Ishikawa (cell line): ENCODE results near the gene SBF2.
A peak's percentile ranks its signal among the peaks of the same experiment; 100 is the strongest.

Source experiments
- CEBPB ChIP-seq: IDR thresholded peaks from 2 replicates; pipeline ENCODE4 v1.6.1; 2012
- CREB1 ChIP-seq: IDR thresholded peaks from 2 replicates; pipeline ENCODE4 v1.6.1; 2012; ENCODE audit warnings: low read depth
- EP300 ChIP-seq: IDR thresholded peaks from 2 replicates; pipeline ENCODE4 v1.6.1; 2012; ENCODE audit warnings: borderline replicate concordance
- FOXM1 ChIP-seq: IDR thresholded peaks from 2 replicates; pipeline ENCODE4 v1.6.1; 2012; ENCODE audit warnings: low read depth, borderline replicate concordance
- TAF1 ChIP-seq: IDR thresholded peaks from 2 replicates; pipeline ENCODE4 v1.6.1; 2012; ENCODE audit warnings: low read depth, mild to moderate bottlenecking
- TEAD4 ChIP-seq: IDR thresholded peaks from 2 replicates; pipeline ENCODE4 v1.6.1; 2012
- YY1 ChIP-seq: IDR thresholded peaks from 2 replicates; pipeline ENCODE4 v1.6.1; 2012; ENCODE audit warnings: low read depth
- ZBTB7A ChIP-seq: IDR thresholded peaks from 2 replicates; pipeline ENCODE4 v1.6.1; 2012; ENCODE audit warnings: low read depth
- TF ChIP-seq, protein P1 (sequence below): IDR thresholded peaks from 2 replicates; pipeline ENCODE4 v1.6.1; 2012; ENCODE audit warnings: low read depth, mild to moderate bottlenecking
- TF ChIP-seq, protein P2 (sequence below): IDR thresholded peaks from 2 replicates; pipeline ENCODE4 v1.6.1; 2012
- TF ChIP-seq, protein P3 (sequence below): IDR thresholded peaks from 2 replicates; pipeline ENCODE4 v1.6.1; 2012

DNA sequence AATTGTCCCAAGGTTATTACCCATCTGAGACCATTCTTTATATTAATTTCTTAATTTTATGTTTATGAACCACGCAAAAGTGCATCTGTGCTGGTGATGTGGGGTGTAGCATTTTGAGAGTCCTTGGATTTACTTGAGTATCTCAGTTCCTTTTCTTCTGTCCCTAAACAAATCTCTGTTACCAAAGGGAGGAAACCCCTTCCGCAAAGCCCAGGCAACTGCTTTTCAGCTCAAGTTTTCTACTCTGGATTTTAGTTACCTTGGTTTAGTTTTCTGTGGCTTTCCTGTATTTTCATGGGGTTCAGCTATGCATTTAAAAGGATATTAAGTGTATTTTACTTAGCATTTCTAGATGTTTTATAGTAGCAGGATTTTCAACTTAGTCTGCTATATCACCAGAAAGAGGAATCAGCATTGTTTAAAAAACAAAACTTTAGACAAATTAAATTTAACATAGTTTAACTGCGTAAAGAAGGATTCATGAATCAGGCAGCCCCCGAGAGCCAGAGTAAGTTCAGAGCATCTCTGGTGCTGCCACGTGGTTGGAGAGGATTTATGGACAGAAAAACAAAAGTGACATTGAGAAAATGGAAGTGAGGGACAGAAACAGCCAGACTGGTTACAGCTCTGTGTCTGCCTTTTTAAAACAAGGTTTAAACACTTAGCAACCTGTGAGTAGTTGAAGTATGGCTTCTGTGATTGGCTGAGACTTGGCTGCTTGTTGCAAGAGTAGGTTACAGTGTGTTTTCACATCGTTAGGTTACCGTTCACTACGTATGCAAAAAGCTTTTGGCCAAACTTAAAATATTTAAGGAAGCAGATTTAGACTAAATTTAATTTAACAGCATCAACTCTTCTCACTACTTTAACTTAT is 20.4 kb upstream of the SBF2 start:
- TF ChIP-seq FOXM1 (no peak), TAF1 (no peak), EP300 (no peak), TEAD4 (no peak), CREB1 (peak; percentile 75), CEBPB (no peak), YY1 (no peak), ZBTB7A (no peak)
- TF ChIP-seq, protein P1, sequence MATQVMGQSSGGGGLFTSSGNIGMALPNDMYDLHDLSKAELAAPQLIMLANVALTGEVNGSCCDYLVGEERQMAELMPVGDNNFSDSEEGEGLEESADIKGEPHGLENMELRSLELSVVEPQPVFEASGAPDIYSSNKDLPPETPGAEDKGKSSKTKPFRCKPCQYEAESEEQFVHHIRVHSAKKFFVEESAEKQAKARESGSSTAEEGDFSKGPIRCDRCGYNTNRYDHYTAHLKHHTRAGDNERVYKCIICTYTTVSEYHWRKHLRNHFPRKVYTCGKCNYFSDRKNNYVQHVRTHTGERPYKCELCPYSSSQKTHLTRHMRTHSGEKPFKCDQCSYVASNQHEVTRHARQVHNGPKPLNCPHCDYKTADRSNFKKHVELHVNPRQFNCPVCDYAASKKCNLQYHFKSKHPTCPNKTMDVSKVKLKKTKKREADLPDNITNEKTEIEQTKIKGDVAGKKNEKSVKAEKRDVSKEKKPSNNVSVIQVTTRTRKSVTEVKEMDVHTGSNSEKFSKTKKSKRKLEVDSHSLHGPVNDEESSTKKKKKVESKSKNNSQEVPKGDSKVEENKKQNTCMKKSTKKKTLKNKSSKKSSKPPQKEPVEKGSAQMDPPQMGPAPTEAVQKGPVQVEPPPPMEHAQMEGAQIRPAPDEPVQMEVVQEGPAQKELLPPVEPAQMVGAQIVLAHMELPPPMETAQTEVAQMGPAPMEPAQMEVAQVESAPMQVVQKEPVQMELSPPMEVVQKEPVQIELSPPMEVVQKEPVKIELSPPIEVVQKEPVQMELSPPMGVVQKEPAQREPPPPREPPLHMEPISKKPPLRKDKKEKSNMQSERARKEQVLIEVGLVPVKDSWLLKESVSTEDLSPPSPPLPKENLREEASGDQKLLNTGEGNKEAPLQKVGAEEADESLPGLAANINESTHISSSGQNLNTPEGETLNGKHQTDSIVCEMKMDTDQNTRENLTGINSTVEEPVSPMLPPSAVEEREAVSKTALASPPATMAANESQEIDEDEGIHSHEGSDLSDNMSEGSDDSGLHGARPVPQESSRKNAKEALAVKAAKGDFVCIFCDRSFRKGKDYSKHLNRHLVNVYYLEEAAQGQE, result no peak
- TF ChIP-seq, protein P2, sequence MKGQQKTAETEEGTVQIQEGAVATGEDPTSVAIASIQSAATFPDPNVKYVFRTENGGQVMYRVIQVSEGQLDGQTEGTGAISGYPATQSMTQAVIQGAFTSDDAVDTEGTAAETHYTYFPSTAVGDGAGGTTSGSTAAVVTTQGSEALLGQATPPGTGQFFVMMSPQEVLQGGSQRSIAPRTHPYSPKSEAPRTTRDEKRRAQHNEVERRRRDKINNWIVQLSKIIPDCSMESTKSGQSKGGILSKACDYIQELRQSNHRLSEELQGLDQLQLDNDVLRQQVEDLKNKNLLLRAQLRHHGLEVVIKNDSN, result no peak
- TF ChIP-seq, protein P3, sequence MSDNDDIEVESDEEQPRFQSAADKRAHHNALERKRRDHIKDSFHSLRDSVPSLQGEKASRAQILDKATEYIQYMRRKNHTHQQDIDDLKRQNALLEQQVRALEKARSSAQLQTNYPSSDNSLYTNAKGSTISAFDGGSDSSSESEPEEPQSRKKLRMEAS, result no peak
